GM12873 (cell line): ENCODE measurements around the gene PCNT.

Source experiments
- CTCF ChIP-seq: IDR thresholded peaks from 2 replicates; pipeline ENCODE4 v1.5.1; 2012; ENCODE audit warnings: low read depth, mild to moderate bottlenecking, moderate library complexity, low read length, control low read depth; ENCODE audit not compliant: insufficient read depth; ENCODE audit errors: missing control alignments

PCNT gene

GRCh38 chr21:46379691-46380090, 55.7 kb downstream of the PCNT start:
- no peak for TF ChIP-seq CTCF

- TF ChIP-seq CTCF, result no peak
These were observed 57.6 kb downstream of the PCNT start for GRCh38 chr21:46381541-46381940.

- no peak for TF ChIP-seq CTCF
These were observed 60.6 kb downstream of the PCNT start for GRCh38 chr21:46384556-46384955.

GRCh38 chr21:46385846-46386733, 62.1 kb downstream of the PCNT start:
- no peak for TF ChIP-seq CTCF

- no peak for TF ChIP-seq CTCF
These were observed 62.8 kb downstream of the PCNT start for GRCh38 chr21:46386734-46387088.

- no peak for TF ChIP-seq CTCF
These were observed 64.4 kb downstream of the PCNT start for GRCh38 chr21:46388206-46388880.

- TF ChIP-seq CTCF, result no peak
These were observed 64.9 kb downstream of the PCNT start for GRCh38 chr21:46388896-46389295.
